Measurements from ENCODE around the gene TEF.

TEF gene, protein sequence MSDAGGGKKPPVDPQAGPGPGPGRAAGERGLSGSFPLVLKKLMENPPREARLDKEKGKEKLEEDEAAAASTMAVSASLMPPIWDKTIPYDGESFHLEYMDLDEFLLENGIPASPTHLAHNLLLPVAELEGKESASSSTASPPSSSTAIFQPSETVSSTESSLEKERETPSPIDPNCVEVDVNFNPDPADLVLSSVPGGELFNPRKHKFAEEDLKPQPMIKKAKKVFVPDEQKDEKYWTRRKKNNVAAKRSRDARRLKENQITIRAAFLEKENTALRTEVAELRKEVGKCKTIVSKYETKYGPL

DNA sequence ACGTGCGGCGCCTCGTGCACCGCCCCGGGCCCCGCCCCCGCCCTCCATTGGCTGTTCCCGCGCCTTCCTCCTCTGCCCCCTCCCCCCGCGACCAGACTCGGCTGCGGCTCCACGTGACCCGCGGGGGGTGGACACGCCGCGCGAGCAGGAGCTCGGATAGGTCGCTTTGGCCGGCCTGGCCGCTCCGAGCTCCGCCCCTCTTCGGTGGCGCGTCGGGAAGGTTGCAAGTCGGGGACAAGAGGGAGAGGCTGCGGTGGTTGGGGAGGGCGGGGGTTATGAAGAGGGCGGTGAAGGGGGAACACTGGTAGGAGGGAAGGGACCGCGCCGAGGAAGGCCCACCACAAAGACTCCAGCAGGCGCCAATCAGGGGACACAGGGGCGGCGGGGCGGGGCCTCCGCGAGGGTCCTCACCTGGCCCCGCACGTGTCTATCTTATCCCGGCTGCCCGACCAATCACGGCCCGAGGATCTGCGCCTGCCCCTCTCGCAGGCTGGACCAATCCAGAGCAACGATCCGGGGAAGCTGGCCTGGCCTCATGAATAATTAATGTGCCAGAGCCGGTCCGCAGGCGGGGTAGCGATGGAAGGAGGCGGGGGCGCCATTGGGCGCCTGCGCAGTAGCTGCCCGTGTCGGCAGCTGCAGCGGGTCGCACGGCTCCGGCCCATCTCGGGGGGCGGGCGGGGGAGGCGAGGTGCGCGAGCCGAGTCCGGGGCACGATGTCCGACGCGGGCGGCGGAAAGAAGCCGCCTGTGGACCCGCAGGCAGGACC, at the start of gene TEF:
TSS of gene TEF (plus strand) at position 614 of the 769 bp plus-strand sequence. CDS start at position 717, 103 bp downstream.
- no peaks in the 10 kb centered on the region for H3K36me3 Mint-ChIP-seq
- H3K27ac Mint-ChIP-seq = peak within 1 kb of the TSS; percentile 97
- H3K9me3 Mint-ChIP-seq = no peaks in the 10 kb centered on the region
- DNase-seq (ENCODE audit: low spot score in 2 of 2) (peak; percentile 91 to 97), ATAC-seq (ENCODE audit: low read depth) (peak; percentile 82)
- peak within 1 kb of the TSS; percentile 93 for H3K4me3 Mint-ChIP-seq
- H3K4me1 Mint-ChIP-seq = peaks cover 9% of the 10 kb centered on the region
- no peaks in the 10 kb centered on the region for H3K27me3 Mint-ChIP-seq

DNA sequence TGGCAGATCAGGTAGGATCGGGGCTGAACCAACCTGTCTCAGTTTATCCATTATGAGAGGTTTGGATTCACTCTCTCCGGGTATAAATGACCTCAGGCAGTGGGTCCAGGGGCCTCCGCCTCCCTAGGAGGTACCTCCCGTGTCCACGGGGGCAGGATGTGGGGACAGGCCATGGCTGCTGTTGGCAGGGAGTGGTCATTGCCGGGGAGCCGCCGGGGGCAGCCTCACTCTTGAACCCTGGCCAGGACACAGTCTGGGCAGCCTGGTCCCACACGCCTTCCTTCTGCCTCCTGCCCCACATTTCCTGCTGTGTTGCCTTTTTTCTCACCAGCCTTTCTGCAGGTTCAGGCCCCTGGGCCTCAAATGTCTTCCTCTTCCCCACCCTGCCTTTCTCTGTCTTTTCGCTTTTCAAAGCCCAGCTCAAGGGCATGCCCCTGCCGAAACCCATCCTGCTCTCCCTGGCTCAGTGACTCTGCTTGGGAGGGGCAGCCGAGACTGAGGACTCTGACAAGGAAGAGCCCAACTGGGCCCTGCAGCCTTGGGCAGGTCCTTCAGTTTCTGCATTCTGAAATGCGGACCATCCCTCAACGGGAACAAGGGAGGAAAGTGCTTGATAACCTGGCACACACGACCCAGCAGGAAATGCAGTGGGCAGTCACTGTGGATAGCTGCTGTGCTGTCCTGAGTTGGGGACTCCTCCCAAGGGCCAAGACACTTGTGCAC, 49.4 kb upstream of the TEF start:
- ATAC-seq (ENCODE audit: low read depth) (no peak), DNase-seq (ENCODE audit: low spot score in 2 of 2) (no peak)
- no peaks in the 10 kb centered on the region for H3K9me3 Mint-ChIP-seq
- no peaks in the 10 kb centered on the region for H3K4me1 Mint-ChIP-seq
- peaks cover 23% of the 10 kb centered on the region for H3K36me3 Mint-ChIP-seq
- no peak overlapping the region for H3K27ac Mint-ChIP-seq
- H3K27me3 Mint-ChIP-seq = no peaks in the 10 kb centered on the region
- no peak overlapping the region for H3K4me3 Mint-ChIP-seq

DNA sequence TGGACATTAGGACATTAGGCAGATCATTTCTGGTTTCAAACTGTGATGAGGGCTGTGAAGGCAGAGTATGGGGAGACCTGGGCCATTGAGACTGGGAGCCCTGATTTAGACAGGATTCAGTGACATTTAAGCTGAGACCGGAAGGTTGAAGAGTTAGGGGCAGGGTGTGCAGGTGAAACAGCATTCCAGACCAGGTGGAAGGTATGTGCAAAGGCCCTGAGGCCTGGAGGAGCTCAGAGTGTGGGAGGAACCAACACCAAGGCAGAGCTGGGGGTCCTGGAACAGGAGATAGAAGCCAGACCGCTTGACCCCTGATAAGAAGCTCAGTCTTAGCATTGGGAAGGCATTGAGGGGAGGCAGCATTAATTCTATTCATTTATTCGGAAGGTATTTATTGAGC, 47.9 kb upstream of the TEF start:
- Mint-ChIP-seq H3K27me3 (no peaks in the 10 kb centered on the region), H3K36me3 (peaks cover 20% of the 10 kb centered on the region), H3K4me3 (no peak overlapping the region), H3K4me1 (no peaks in the 10 kb centered on the region), H3K9me3 (no peaks in the 10 kb centered on the region), H3K27ac (no peak overlapping the region)
- ATAC-seq (ENCODE audit: low read depth) (no peak), DNase-seq (ENCODE audit: low spot score in 2 of 2) (no peak)

DNA sequence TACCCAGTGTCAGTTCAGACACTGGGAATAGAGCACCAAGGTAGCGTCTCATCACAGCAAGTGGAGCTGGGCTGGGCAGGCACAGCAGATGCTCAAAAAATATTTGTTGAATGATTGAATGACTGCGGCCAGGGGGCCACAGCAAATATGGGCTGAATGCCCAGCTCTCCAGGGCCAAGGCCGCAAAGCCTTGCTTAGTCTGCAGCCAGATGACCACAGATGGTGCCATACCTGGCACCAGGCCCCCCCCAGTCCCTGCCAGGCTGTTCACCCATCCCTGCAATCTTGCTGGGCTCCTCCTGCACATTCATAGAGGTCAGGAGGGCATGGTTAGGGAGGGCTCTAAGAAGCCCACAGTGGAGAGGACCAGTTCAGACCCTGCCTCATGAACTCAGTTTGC, 47.5 kb upstream of the TEF start:
- H3K4me1 Mint-ChIP-seq = no peaks in the 10 kb centered on the region
- no peak overlapping the region for H3K4me3 Mint-ChIP-seq
- no peaks in the 10 kb centered on the region for H3K27me3 Mint-ChIP-seq
- DNase-seq (ENCODE audit: low spot score in 2 of 2) = no peak
- H3K36me3 Mint-ChIP-seq = peaks cover 24% of the 10 kb centered on the region
- no peaks in the 10 kb centered on the region for H3K9me3 Mint-ChIP-seq
- no peak overlapping the region for H3K27ac Mint-ChIP-seq
- no peak for ATAC-seq (ENCODE audit: low read depth)

DNA sequence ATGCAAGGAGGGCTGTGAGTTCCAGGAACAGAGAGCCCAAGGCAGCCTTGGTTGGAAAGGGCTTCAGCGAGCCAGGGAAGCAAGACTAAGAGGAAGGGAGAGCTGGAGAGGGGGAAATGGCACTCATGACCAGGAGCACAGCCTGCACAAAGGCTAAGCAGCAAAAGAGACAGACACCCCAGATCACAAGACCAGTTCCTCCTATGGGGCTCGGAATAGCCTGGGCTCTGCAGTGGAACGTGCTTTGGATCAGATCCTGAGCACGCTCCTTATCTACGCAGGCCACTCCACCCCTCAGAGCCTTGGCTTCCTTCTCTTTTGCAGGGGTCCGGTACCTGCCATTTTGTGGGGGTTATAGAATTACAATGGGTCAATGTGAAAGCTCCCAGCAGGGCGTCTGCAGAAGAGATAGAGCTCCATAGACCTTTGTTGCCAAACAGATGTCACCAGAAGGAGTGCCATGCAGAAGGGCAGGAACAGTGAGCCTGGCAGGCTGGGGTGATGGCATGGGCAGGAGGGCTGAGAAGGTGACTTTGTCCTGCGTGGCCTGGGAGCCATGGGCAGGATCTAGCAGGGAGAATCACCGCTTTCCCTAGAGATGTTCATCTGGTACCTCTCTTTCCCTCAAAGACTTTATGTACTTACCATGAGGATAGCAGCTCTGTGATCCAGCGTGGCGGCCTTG, 46.6 kb upstream of the TEF start:
- Mint-ChIP-seq H3K36me3 (peaks cover 23% of the 10 kb centered on the region), H3K4me1 (no peaks in the 10 kb centered on the region), H3K4me3 (no peak overlapping the region), H3K9me3 (no peaks in the 10 kb centered on the region), H3K27ac (no peak overlapping the region), H3K27me3 (no peaks in the 10 kb centered on the region)
- ATAC-seq (ENCODE audit: low read depth) = no peak
- no peak for DNase-seq (ENCODE audit: low spot score in 2 of 2)

DNA sequence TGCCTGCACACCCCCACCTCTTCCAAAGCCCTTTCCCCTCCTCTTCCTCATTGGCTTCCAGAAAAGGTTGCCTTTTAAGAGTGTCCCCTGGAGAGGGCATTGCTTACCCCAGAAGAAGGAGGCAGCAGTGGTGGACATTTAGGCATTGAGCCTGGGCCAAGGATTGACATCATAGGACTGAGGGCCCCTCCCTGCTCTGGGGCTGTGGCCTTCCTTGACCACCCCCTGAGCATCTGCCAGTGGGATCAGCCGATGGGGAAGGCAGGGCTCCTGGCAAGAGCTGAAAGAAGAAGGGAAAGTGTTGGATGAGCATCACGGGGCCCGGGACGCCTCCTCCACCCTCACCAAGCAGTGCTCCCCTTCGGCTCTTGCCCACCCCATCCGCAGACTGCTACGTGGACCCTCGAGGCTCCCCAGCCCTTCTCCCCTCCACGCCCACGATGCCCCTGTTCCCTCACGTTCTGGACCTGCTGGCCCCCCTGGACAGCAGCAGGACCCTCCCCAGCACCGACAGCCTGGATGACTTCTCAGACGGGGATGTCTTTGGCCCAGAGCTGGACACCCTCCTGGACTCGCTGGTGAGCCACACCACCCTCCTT, 43.0 kb upstream of the TEF start:
- no peak overlapping the region for H3K27ac Mint-ChIP-seq
- no peaks in the 10 kb centered on the region for H3K9me3 Mint-ChIP-seq
- no peak for ATAC-seq (ENCODE audit: low read depth)
- H3K4me3 Mint-ChIP-seq = no peak overlapping the region
- peaks cover 23% of the 10 kb centered on the region for H3K36me3 Mint-ChIP-seq
- H3K4me1 Mint-ChIP-seq = no peaks in the 10 kb centered on the region
- H3K27me3 Mint-ChIP-seq = no peaks in the 10 kb centered on the region
- DNase-seq (ENCODE audit: low spot score in 2 of 2) = no peak

DNA sequence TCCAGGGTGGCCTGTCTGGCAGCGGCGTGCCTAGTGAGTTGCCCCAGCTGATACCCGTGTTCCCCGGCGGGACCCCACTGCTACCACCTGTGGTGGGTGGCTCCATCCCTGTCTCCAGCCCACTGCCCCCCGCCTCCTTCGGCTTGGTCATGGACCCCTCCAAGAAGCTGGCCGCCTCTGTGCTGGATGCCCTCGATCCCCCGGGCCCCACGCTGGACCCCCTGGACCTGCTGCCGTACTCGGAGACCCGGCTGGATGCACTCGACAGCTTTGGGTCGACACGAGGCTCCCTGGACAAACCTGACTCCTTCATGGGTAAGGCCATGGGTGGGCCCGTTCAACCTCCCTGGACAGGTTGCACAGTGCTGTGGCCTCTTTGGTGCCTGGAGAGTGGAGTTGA, 41.9 kb upstream of the TEF start:
- Mint-ChIP-seq H3K9me3 (no peaks in the 10 kb centered on the region), H3K4me1 (no peaks in the 10 kb centered on the region), H3K27me3 (no peaks in the 10 kb centered on the region), H3K27ac (no peak overlapping the region), H3K4me3 (no peak overlapping the region), H3K36me3 (peaks cover 27% of the 10 kb centered on the region)
- ATAC-seq (ENCODE audit: low read depth) (no peak), DNase-seq (ENCODE audit: low spot score in 2 of 2) (no peak)

DNA sequence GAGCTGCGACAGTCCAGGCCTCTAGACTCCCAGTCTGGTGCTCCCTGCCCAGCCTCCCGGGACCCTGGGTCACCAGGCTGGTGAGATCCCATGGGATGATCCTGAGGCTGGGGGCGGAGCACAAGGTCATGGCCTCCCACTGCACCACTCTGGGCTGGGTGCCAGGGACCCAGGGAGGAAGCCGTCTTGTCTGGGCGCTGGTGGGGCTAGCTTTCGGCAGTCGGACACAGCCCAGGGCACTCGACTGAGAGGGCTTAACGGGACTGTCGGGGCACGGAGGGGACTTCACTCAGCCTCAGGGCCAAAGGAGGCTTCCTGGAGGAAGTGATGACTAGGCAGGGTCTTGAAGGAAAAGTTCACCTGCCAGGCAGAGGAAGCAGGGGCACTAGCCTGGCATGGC, 41.4 kb upstream of the TEF start:
- Mint-ChIP-seq H3K36me3 (peaks cover 26% of the 10 kb centered on the region), H3K9me3 (no peaks in the 10 kb centered on the region), H3K27me3 (no peaks in the 10 kb centered on the region), H3K4me3 (no peak overlapping the region), H3K27ac (no peak overlapping the region), H3K4me1 (no peaks in the 10 kb centered on the region)
- no peak for DNase-seq (ENCODE audit: low spot score in 2 of 2)
- no peak for ATAC-seq (ENCODE audit: low read depth)

DNA sequence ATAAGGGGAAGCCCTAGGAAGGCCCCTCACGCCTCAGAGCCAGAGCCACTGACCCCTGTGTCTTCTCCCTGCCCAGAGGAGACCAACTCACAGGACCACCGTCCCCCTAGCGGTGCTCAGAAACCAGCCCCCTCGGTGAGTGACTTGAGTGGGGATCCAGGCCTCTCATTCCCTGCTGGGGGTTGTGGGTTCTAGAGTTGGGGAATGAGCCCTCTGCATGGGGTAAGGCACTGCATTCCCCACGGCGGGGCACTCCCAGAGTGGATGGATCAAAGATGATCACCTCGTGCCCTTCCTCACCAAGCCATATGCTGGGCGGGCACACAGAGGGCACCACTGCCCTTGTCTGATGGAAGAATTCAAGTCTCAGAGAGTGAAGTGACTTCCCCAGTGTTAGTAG, 40.7 kb upstream of the TEF start:
- no peaks in the 10 kb centered on the region for H3K4me1 Mint-ChIP-seq
- DNase-seq (ENCODE audit: low spot score in 2 of 2) (no peak), ATAC-seq (ENCODE audit: low read depth) (no peak)
- no peak overlapping the region for H3K27ac Mint-ChIP-seq
- H3K9me3 Mint-ChIP-seq = no peaks in the 10 kb centered on the region
- no peak overlapping the region for H3K4me3 Mint-ChIP-seq
- no peaks in the 10 kb centered on the region for H3K27me3 Mint-ChIP-seq
- peaks cover 23% of the 10 kb centered on the region for H3K36me3 Mint-ChIP-seq

DNA sequence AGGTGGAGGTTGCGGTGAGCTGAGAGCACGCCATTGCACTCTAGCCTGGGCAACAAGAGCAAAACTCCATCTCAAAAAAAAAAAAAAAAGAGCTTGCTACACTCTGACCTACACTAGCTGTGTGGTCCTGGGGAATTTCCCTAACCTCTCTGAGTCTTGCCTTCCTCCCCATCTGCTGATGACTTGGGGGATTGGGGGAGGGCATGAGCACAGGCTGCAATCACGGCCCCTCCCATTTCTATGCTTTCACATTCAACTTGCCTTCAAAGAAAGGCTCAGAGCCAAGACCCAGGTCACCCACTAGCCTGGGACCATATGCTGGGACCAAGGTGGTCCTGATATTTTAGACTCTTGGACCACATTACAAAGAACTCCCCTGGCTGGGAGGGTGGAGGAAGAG, 39.8 kb upstream of the TEF start:
- peaks cover 23% of the 10 kb centered on the region for H3K36me3 Mint-ChIP-seq
- DNase-seq (ENCODE audit: low spot score in 2 of 2) = no peak
- peak; percentile 27 for ATAC-seq (ENCODE audit: low read depth)

DNA sequence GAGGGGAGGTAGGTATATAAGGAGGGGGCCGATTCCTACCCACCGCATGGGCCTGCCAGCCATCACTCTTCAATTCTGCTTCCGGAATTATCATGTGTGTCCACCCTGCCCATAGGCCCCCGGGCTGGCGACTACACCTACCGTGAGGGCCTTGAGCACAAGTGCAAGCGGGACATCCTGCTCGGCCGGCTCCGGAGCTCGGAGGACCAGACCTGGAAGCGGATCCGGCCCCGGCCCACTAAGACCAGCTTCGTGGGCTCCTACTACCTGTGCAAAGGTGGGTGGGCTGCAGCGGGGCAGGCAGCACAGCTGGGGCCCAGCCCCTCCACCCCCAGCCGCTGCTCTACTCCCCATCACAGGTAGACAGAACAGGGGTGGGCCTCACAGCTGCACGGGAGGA, 38.4 kb upstream of the TEF start:
- H3K27ac Mint-ChIP-seq = no peak overlapping the region
- no peaks in the 10 kb centered on the region for H3K9me3 Mint-ChIP-seq
- H3K4me3 Mint-ChIP-seq = no peak overlapping the region
- H3K4me1 Mint-ChIP-seq = no peaks in the 10 kb centered on the region
- peaks cover 28% of the 10 kb centered on the region for H3K36me3 Mint-ChIP-seq
- no peak for DNase-seq (ENCODE audit: low spot score in 2 of 2)
- H3K27me3 Mint-ChIP-seq = no peaks in the 10 kb centered on the region
- no peak for ATAC-seq (ENCODE audit: low read depth)

More for the DNA sequence above, 39.8 kb upstream of the TEF start:
- Mint-ChIP-seq H3K27me3 (no peaks in the 10 kb centered on the region), H3K27ac (no peak overlapping the region), H3K4me1 (no peaks in the 10 kb centered on the region), H3K9me3 (no peaks in the 10 kb centered on the region), H3K4me3 (no peak overlapping the region)

DNA sequence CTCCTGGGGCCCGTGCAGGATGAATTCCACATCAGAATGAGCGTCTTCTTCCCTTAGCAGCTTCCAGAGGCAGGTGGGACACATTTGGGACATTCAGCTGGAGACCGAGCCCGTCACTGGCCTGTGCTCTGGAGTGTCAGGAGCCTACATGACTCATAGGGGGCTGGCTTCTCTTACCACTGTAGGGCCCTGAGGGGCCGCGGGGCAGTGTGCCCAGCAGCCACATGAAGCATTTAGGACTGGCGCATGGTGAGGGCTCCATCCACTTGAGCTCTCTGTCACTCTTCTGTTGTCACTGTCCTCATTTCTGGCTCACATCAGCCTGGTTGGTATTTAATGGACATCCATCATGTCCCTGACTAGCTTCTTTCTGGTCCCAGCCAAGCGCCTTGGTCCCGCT, 38.0 kb upstream of the TEF start:
- Mint-ChIP-seq H3K4me3 (no peak overlapping the region), H3K9me3 (no peaks in the 10 kb centered on the region), H3K27me3 (no peaks in the 10 kb centered on the region), H3K27ac (no peak overlapping the region), H3K4me1 (no peaks in the 10 kb centered on the region), H3K36me3 (peaks cover 26% of the 10 kb centered on the region)
- no peak for DNase-seq (ENCODE audit: low spot score in 2 of 2)
- ATAC-seq (ENCODE audit: low read depth) = no peak

DNA sequence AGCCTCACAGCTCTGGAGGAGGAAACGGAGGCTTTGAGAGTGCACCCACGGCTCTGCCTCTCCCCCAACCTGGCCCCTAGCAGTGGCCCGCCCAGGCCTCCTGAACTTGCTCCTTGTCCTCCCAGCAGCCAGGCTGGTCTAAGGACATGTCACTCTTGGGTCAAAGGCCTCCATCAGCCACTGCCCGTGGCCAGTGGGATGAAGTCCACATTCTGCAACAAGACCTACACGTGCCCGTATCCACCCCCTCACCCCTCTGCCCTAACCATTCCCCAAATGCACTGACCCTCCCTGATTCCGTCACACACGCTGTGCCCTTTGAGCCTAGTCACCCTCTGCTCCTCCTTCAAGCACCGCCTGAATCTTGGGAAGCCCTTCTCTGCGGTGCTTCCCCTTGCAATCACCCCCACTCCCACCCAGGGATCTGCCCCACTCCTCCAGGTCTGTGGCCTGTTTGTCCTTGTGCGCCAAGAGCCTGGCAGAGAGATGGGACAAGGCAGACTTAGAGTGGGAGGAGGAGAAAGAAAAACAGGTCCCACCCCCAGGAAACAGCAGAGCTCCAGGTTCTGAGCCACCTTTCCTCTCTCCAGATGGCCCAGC, 37.5 kb upstream of the TEF start:
- H3K4me1 Mint-ChIP-seq = no peaks in the 10 kb centered on the region
- H3K36me3 Mint-ChIP-seq = peaks cover 27% of the 10 kb centered on the region
- H3K4me3 Mint-ChIP-seq = no peak overlapping the region
- no peak overlapping the region for H3K27ac Mint-ChIP-seq
- no peaks in the 10 kb centered on the region for H3K27me3 Mint-ChIP-seq
- DNase-seq (ENCODE audit: low spot score in 2 of 2) = no peak
- no peaks in the 10 kb centered on the region for H3K9me3 Mint-ChIP-seq
- no peak for ATAC-seq (ENCODE audit: low read depth)

All from memory B cell (primary cell).